ENCODE results near the gene TIMP2. TPM values are rescaled to one million over a fixed set of nuclear protein-coding genes. Genes with fewer than 3 reads are reported as not detected.

The TIMP2 gene
- total and polyA plus RNA-seq, 2 of the 4 experiments (the other 2 are of a cell fraction) = 43.9 to 416 TPM

GRCh38 chr17:78886954-78887353 lies 38.2 kb downstream of the TIMP2 start:
- peak overlapping the region; percentile 19; the same call in 1 of the 2 replicates for H2AK5ac ChIP-seq (ENCODE audit: low read depth, low read length)
- H3K9me3 ChIP-seq (ENCODE audit: control insufficient read depth, insufficient read depth, low read length) = no peaks in the 10 kb centered on the region
- H2BK120ac ChIP-seq (ENCODE audit: low read depth, low read length) = no peak overlapping the region
- DNase-seq = no peak
- dilution Hi-C loops (cut with HindIII; ENCODE audit: low sequenced_read_pairs, unreplicated experiment) = no loop called here
- H3K79me1 ChIP-seq (ENCODE audit: low read depth in 1 of 2, low read length in 2 of 2) = peaks cover 36 to 91% of the 10 kb centered on the region in 2 experiments
- peaks cover 12% of the 10 kb centered on the region; the same call in 1 of the 2 replicates for H3K36me3 ChIP-seq (ENCODE audit: control insufficient read depth, insufficient read depth, low read length)
- no peak overlapping the region for H3K9ac ChIP-seq (ENCODE audit: low read depth, low read length)
- no peak overlapping the region for H2BK5ac ChIP-seq (ENCODE audit: low read depth, low read length, poor library complexity, severe bottlenecking)
- no peak overlapping the region for H2AFZ ChIP-seq (replicated peaks; ENCODE audit: low read length, poor library complexity)
- H3K9me1 ChIP-seq (ENCODE audit: insufficient read depth, low read length) = peaks cover 43% of the 10 kb centered on the region
- in situ Hi-C loops (cut with MboI; ENCODE audit: low sequenced_read_pairs) = no loop called here
- H3K27ac ChIP-seq (ENCODE audit: insufficient read depth, low read length) = no peak overlapping the region
- ATAC-seq (ENCODE audit: low read depth) = no peak
- no peak overlapping the region for H4K8ac ChIP-seq (ENCODE audit: low read depth in 2 of 2, low read length in 2 of 2)
- intact Hi-C loops (cut with micrococcal nuclease) = no loop called here
- H3K4ac ChIP-seq (ENCODE audit: low read depth, low read length) = no peak overlapping the region
- peaks cover 44% of the 10 kb centered on the region for H3K4me1 ChIP-seq (ENCODE audit: control insufficient read depth, insufficient read depth, low read length)
- WGBS, 2 experiments (ENCODE audit: extremely low coverage in 2 of 2, insufficient read length in 1 of 2) = 90% methylated on average over 8 of the region's 12 CpGs; no CpG with 5 or more reads in 1 of the 2 experiments
- H3K4me2 ChIP-seq (ENCODE audit: low read depth, low read length) = no peak overlapping the region
- no peak overlapping the region for H3K4me3 ChIP-seq (ENCODE audit: insufficient read depth, low read depth, low read length)
- peak overlapping the region; percentile 38 for H2AK9ac ChIP-seq (replicated peaks; ENCODE audit: low read depth, low read length, poor library complexity)
- no peak overlapping the region for H3K18ac ChIP-seq (ENCODE audit: low read depth, low read length)
- no peaks in the 10 kb centered on the region for H3K27me3 ChIP-seq (ENCODE audit: control insufficient read depth, insufficient read depth, low read length)
- H3K14ac ChIP-seq (replicated peaks; ENCODE audit: low read depth, low read length) = no peak overlapping the region
- TF ChIP-seq USF2 (IDR thresholded peaks at IDR 0.05; ENCODE audit: low read depth, low read length) (no peak), MXI1 (IDR thresholded peaks at IDR 0.05; ENCODE audit: borderline replicate concordance, low read depth, low read length) (no peak), NFE2L2 (IDR thresholded peaks at IDR 0.05; ENCODE audit: low read depth, low read length) (no peak), FOS (IDR thresholded peaks at IDR 0.05; ENCODE audit: low read depth, low read length) (no peak), BHLHE40 (IDR thresholded peaks at IDR 0.05; ENCODE audit: low read depth, low read length) (no peak), MAFK (IDR thresholded peaks at IDR 0.05; ENCODE audit: low read depth, low read length) (no peak), ELK1 (IDR thresholded peaks at IDR 0.05; ENCODE audit: borderline replicate concordance, low read depth, low read length) (no peak), CTCF (conservative IDR thresholded peaks at IDR 0.05; ENCODE audit: low read depth, low read length) (no peak)
- ChIA-PET POLR2A (ENCODE audit: unreplicated experiment) (no interaction called here), CTCF (interaction anchor here (2.2 kb wide), 1 partner anchor 21 kb away, joined by 9 read pairs; no protein-coding TSS in a partner anchor)
- no peak overlapping the region for H2BK20ac ChIP-seq (ENCODE audit: low read depth, low read length)
- no peak overlapping the region for H2BK15ac ChIP-seq (ENCODE audit: low read depth, low read length)
- peaks cover 65% of the 10 kb centered on the region for H4K20me1 ChIP-seq (ENCODE audit: insufficient read depth, low read length)
- no peak overlapping the region for H3K56ac ChIP-seq (ENCODE audit: extremely low read depth, insufficient read depth, low read length)
- BruUV-seq (replicated peaks) = no TSS peak
- no peak overlapping the region for H3K23ac ChIP-seq (ENCODE audit: low read depth, low read length)
- H4K5ac ChIP-seq (ENCODE audit: low read depth, low read length) = no peak overlapping the region
- H4K91ac ChIP-seq (ENCODE audit: insufficient read depth, low read depth, low read length) = no peak overlapping the region
